VCaP (cell line): ENCODE results near the gene COL6A1.

ENCODE experiments used
- H3K27ac ChIP-seq: fragments of 450-650 bp; 2 replicates; pipeline ENCODE4 v1.5.1; 2017
- CTCF ChIP-seq: fragments of 450-650 bp; conservative IDR thresholded peaks from 2 replicates; pipeline ENCODE4 v1.5.1; 2017; ENCODE audit warnings: mild to moderate bottlenecking, moderate library complexity

Gene COL6A1

GRCh38 chr21:45971616-45972352, 9.8 kb upstream of the COL6A1 start:
- no peak for TF ChIP-seq CTCF
- H3K27ac ChIP-seq, result no peak overlapping the region

- H3K27ac ChIP-seq, result peak overlapping the region; percentile 62; the same call in 1 of the 2 replicates
- no peak for TF ChIP-seq CTCF
Observed at GRCh38 chr21:45972353-45972715, 9.2 kb upstream of the COL6A1 start.

- H3K27ac ChIP-seq, result peak overlapping the region; percentile 62; the same call in 1 of the 2 replicates
Observed at GRCh38 chr21:45972716-45973474, 8.7 kb upstream of the COL6A1 start.

GRCh38 chr21:45973475-45974072, 8.0 kb upstream of the COL6A1 start:
- TF ChIP-seq CTCF, result peak; percentile 93
- peak overlapping the region; percentile 62; the same call in 1 of the 2 replicates for H3K27ac ChIP-seq

More at GRCh38 chr21:45972716-45973474, 8.7 kb upstream of the COL6A1 start:
- TF ChIP-seq CTCF, result no peak

GRCh38 chr21:45974073-45975019, 7.2 kb upstream of the COL6A1 start:
- peak overlapping the region; percentile 62; the same call in 1 of the 2 replicates for H3K27ac ChIP-seq

More at GRCh38 chr21:45974073-45975019, 7.2 kb upstream of the COL6A1 start:
- TF ChIP-seq CTCF, result no peak
